ENCODE measurements around the gene ACTG1. TPM values are rescaled to one million over a fixed set of nuclear protein-coding genes. Genes with fewer than 3 reads are reported as not detected.

ACTG1 gene
- total RNA-seq, 1 donor from 2014 or later = 342 TPM

DNA sequence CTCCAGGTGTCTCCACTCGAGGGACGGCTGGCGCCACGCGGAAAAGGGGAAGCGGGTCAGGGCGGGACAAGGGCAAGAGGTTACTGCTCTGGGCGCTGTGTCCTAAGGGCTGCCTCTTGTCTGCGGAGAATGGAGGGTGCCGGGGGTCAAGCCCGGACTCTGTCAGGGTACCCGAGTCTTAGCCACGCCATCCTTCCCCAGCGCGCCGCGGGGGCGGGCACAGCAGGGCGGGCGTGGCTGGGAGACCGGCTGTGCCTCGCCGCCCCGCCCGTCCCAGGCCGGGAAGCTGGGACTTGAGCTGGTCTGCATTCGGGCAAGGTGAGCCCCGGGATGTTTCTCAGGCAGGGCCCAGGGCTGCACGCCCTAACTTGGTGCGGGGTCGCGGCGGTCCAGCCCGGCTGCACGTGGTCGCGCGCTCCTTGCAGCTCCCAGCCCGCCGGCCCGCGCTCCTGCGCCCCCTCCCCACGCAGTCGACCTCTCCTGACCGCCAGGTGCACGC is 6.2 kb upstream of the ACTG1 start:
- peak overlapping the region; percentile 93 for H3K4me3 ChIP-seq
- no peaks in the 10 kb centered on the region for H3K9me3 ChIP-seq (replicated peaks)
- H3K4me1 ChIP-seq = peaks cover 66% of the 10 kb centered on the region

DNA sequence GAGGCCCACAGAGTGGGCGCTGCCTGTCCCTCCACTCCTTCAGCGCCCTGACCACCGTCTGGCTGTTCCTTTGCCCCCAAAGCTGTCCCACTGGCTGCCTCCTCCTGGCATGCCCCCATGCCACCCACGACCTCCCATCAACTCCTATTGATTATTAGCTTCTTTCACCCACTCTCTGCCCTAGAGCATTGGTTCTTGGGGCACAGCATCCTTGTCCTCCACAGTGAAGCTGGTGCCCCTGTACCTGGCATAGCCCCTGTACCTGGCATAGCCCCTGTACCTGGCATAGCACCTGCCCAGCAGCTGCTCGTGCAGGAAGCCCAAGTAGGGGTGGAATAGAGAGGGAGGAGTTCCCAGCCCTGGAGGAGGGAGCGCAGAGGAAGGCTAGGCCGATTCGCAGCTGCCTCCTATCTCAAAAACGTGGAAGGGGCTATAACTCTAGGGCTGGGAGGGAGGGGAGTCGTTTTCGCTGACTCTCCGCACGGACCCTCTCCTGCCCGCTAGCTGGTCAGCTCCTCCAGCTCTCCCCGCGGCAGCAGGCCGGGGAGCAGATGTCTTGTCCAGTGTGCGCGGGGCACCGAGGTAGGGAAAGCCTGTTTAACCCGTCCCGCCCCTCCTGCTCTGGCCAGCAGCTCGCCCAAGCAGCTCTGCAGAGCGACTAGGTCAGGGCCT is 5.7 kb upstream of the ACTG1 start:
- H3K9me3 ChIP-seq (replicated peaks) = no peaks in the 10 kb centered on the region
- H3K36me3 ChIP-seq = peaks cover 5% of the 10 kb centered on the region
- H3K27me3 ChIP-seq (ENCODE audit: low read depth) = peaks cover 30% of the 10 kb centered on the region
- peak overlapping the region; percentile 93 for H3K4me3 ChIP-seq
- H3K4me1 ChIP-seq = peaks cover 66% of the 10 kb centered on the region
- intact Hi-C loops (cut with micrococcal nuclease) = no loop called here
- H3K27ac ChIP-seq (replicated peaks) = peak overlapping the region; percentile 99
- TF ChIP-seq, protein P1, sequence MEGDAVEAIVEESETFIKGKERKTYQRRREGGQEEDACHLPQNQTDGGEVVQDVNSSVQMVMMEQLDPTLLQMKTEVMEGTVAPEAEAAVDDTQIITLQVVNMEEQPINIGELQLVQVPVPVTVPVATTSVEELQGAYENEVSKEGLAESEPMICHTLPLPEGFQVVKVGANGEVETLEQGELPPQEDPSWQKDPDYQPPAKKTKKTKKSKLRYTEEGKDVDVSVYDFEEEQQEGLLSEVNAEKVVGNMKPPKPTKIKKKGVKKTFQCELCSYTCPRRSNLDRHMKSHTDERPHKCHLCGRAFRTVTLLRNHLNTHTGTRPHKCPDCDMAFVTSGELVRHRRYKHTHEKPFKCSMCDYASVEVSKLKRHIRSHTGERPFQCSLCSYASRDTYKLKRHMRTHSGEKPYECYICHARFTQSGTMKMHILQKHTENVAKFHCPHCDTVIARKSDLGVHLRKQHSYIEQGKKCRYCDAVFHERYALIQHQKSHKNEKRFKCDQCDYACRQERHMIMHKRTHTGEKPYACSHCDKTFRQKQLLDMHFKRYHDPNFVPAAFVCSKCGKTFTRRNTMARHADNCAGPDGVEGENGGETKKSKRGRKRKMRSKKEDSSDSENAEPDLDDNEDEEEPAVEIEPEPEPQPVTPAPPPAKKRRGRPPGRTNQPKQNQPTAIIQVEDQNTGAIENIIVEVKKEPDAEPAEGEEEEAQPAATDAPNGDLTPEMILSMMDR (IDR thresholded peaks at IDR 0.05; ENCODE audit: borderline replicate concordance) = no peak
- DNase-seq = no peak

More for the DNA sequence above, 6.2 kb upstream of the ACTG1 start:
- peak overlapping the region; percentile 99 for H3K27ac ChIP-seq (replicated peaks)
- TF ChIP-seq, protein P1 (IDR thresholded peaks at IDR 0.05; ENCODE audit: borderline replicate concordance) = no peak
- H3K27me3 ChIP-seq (ENCODE audit: low read depth) = peaks cover 36% of the 10 kb centered on the region
- DNase-seq = peak; percentile 55
- intact Hi-C loops (cut with micrococcal nuclease) = no loop called here
- peaks cover 5% of the 10 kb centered on the region for H3K36me3 ChIP-seq

DNA sequence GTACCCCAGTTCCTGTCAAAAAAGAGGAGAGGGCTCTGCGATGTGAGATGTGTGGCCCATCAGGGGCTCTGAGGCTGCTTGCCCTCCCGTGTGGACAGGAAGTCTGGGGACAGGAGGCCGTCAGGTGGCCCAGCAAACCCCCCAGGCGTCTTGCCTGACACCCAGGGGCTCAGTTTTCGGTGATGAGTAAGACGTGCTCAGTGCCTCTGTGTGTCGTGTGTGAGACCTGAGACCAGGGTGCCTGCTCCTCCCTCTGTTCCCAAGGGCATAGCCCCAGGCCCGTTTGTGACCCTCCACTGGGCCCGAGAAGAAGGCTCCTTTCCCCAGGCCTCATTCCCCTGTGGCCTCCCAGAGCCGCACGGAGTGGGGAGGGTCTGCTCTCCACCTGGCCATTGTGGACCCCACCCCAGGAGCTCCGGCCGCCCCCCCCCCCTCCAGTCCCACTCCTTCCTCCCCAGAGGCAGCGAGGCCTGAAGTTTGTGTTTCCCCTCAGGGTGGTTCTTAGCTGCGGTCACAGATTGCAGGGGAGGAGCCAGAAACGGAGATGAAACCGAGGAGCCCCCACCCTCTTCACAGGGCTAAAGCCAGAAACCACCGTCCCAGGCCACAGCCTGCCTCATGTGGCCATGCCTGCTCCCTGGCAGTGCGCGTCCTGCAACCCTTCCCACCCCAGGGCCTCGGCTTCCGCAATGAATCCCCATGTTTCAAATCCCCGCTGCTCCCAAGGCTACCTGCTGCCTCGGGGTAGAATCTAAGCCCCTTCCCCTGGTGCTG is 4.9 kb upstream of the ACTG1 start:
- Histone ChIP-seq H3K36me3 (peaks cover 5% of the 10 kb centered on the region), H3K4me3 (peak overlapping the region; percentile 93), H3K4me1 (peaks cover 68% of the 10 kb centered on the region), H3K9me3 (replicated peaks) (no peaks in the 10 kb centered on the region), H3K27me3 (ENCODE audit: low read depth) (peaks cover 23% of the 10 kb centered on the region), H3K27ac (replicated peaks) (peak overlapping the region; percentile 99)
- DNase-seq = no peak
- intact Hi-C loops (cut with micrococcal nuclease) = no loop called here
- TF ChIP-seq, protein P1 (IDR thresholded peaks at IDR 0.05; ENCODE audit: borderline replicate concordance) = no peak

DNA sequence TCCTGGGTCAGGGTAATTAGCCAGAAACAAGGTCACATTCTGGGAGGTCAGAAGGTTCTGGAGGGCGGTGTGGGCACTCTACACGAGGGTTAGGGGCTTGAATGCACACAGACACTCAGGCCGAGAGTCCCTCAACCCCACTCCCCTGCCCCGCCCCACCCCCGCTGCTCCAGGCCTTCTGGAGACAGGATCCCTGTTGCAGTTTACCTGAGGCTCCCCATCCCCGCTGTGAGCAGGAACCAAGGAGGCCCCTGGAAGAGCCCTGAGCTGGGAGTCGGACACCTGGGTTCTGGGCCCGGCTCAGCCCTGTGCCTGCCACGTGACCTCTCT is 4.4 kb upstream of the ACTG1 start:
- Histone ChIP-seq H3K9me3 (replicated peaks) (no peaks in the 10 kb centered on the region), H3K27ac (replicated peaks) (peak overlapping the region; percentile 99), H3K27me3 (ENCODE audit: low read depth) (peaks cover 20% of the 10 kb centered on the region), H3K4me1 (peaks cover 74% of the 10 kb centered on the region), H3K4me3 (peak overlapping the region; percentile 93), H3K36me3 (peaks cover 10% of the 10 kb centered on the region)
- TF ChIP-seq, protein P1 (IDR thresholded peaks at IDR 0.05; ENCODE audit: borderline replicate concordance) = no peak
- intact Hi-C loops (cut with micrococcal nuclease) = no loop called here
- no peak for DNase-seq

DNA sequence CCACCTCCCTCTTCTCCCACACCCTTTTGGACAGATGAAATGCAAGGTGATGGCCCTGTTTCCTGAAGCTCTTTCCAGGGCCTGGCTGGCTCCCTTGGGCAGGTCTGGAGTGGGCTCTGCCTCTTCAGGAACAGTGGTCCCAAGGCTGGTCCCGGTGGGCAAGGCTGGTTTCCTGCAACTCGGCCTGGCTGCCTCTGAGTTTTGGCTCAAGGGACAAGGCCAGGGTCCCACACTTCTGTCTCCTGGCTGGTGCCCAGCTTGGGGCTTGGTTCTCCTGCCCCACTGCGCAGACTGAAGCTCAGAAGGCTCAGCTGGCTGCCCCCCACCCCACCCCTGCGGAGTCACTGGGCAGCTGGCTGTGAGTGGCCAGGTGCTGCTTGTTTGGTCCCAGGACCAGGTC is 3.8 kb upstream of the ACTG1 start:
- intact Hi-C loops (cut with micrococcal nuclease) = no loop called here
- H3K27ac ChIP-seq (replicated peaks) = peak overlapping the region; percentile 99
- peaks cover 15% of the 10 kb centered on the region for H3K36me3 ChIP-seq
- H3K9me3 ChIP-seq (replicated peaks) = no peaks in the 10 kb centered on the region
- H3K4me3 ChIP-seq = peak overlapping the region; percentile 93
- peaks cover 20% of the 10 kb centered on the region for H3K27me3 ChIP-seq (ENCODE audit: low read depth)
- TF ChIP-seq, protein P1 (IDR thresholded peaks at IDR 0.05; ENCODE audit: borderline replicate concordance) = no peak
- no peak for DNase-seq
- peaks cover 79% of the 10 kb centered on the region for H3K4me1 ChIP-seq

Data from left ventricle myocardium inferior (tissue), 1 donor.